ENCODE measurements around the gene LTBP1. TPM values are rescaled to one million over a fixed set of nuclear protein-coding genes. Genes with fewer than 3 reads are reported as not detected.

LTBP1 gene
- total and polyA plus RNA-seq, 4 donors, result 5.8 to 57.6 (median 10.2) TPM

GRCh38 chr2:33153008-33153407 lies 206.3 kb downstream of the LTBP1 start:
- no peaks in the 10 kb centered on the region for H3K4me1 ChIP-seq (ENCODE audit: control insufficient read depth in 4 of 4, insufficient read depth in 4 of 4, low read length in 3 of 4)
- no peak overlapping the region for H3K27ac ChIP-seq (ENCODE audit: low read depth in 1 of 2, low read length in 2 of 2)
- 92% methylated on average over 2 of the region's 2 CpGs for WGBS
- TF ChIP-seq GABPA (IDR thresholded peaks at IDR 0.05 in 1 of 2, conservative IDR thresholded peaks at IDR 0.05 in 1 of 2), result no peak
- no peak for TF ChIP-seq FOXA1 (IDR thresholded peaks at IDR 0.05)
- TF ChIP-seq NR2F2 (IDR thresholded peaks at IDR 0.05), result no peak
- no peak for TF ChIP-seq RXRA (IDR thresholded peaks at IDR 0.05)
- TF ChIP-seq CTCF (IDR thresholded peaks at IDR 0.05; ENCODE audit: low read depth, low read length, missing input control), result no peak
- no peak for TF ChIP-seq HNF4A (conservative IDR thresholded peaks at IDR 0.05)
- no peak for TF ChIP-seq SP1 (IDR thresholded peaks at IDR 0.05)
- TF ChIP-seq TAF1 (conservative IDR thresholded peaks at IDR 0.05), result no peak
- TF ChIP-seq YY1 (IDR thresholded peaks at IDR 0.05), result no peak
- no peak for TF ChIP-seq REST (IDR thresholded peaks at IDR 0.05)
- TF ChIP-seq ATF3 (IDR thresholded peaks at IDR 0.05), result no peak
- no peak for TF ChIP-seq HNF4G (IDR thresholded peaks at IDR 0.05)
- no peak for TF ChIP-seq EGR1 (IDR thresholded peaks at IDR 0.05; ENCODE audit: low read depth in 2 of 2)
- no peak for TF ChIP-seq JUND (IDR thresholded peaks at IDR 0.05)
- TF ChIP-seq MAX (IDR thresholded peaks at IDR 0.05), result no peak
- no peak for TF ChIP-seq ZBTB33 (IDR thresholded peaks at IDR 0.05)
- TF ChIP-seq FOXA2 (IDR thresholded peaks at IDR 0.05), result no peak
- no peak for TF ChIP-seq RAD21 (IDR thresholded peaks at IDR 0.05)
- no peaks in the 10 kb centered on the region for H3K36me3 ChIP-seq (ENCODE audit: control insufficient read depth in 4 of 4, insufficient read depth in 3 of 4, low read depth in 1 of 4, low read length in 3 of 4)
- no peak for DNase-seq (ENCODE audit: low spot score)
- H3K9me3 ChIP-seq (ENCODE audit: control insufficient read depth in 4 of 4, low read length in 3 of 4), result no peaks in the 10 kb centered on the region
- no peak overlapping the region for H3K9ac ChIP-seq (ENCODE audit: low read depth in 1 of 2, low read length in 2 of 2)
- no peak overlapping the region for H3K4me3 ChIP-seq (ENCODE audit: low read depth in 1 of 3, low read length in 3 of 3)
- H3K27me3 ChIP-seq (ENCODE audit: control insufficient read depth in 4 of 4, insufficient read depth in 4 of 4, low read length in 3 of 4), result no peaks in the 10 kb centered on the region

Data from liver (tissue), 9 donors.